ENCODE results near the gene MED6.

MED6 gene

DNA sequence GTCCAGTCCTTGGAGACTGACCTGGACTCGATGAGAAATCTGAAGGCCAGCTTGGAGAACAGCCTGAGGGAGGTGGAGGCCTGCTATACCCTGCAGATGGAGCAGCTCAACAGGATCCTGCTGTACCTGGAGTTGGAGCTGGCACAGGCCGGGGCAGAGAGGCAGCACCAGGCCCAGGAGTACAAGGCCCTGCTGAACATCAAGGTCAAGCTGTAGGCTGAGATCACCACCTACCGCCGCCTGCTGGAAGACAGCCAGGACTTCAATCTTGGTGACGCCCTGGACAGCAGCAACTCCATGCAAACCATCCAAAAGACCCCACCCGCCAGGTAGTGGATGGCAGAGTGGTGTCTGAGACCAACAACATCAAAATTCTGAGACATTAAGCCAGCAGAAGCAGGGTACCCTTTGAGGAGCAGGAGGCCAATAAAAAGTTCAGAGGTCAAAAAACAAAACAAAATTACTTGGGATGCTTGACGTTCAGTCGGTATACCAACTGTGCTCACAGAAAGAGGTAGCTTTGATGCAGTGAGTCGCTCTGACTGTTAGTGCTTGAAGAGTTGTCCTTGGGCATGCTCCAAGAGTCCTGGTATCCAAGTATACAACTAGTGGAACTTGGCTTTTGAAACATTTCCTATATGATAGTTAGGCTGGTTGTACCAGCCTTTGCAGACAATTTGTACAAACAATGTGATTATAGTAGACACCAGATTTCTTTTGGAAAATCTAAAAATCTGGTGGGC is 4.8 kb downstream of the MED6 start:
- no peak for DNase-seq

DNA sequence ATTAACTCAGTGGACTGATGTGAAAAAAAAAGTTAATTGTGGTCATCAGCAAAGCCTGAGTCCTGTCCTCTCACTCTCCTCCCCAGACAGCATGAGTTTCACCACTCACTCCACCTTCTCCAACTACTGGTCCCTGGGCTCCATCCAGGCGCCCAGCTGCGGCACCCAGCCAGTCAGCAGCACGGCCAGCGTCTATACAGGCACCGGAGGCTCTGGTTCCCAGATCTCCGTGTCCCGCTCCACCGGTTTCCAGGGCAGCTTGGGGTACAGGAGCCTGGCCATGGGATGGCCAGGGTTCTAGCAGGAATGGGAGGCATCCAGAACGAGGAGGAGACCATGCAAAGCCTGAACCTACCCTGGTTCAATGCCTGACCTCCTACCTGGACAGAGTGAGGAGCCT is 6.0 kb downstream of the MED6 start:
- DNase-seq: no peak

GRCh38 chr14:70585231-70585630 is 15.2 kb downstream of the MED6 start:
- DNase-seq: peak; percentile 5

- DNase-seq: no peak
These were observed 23.6 kb downstream of the MED6 start for GRCh38 chr14:70576891-70577290.

DNA sequence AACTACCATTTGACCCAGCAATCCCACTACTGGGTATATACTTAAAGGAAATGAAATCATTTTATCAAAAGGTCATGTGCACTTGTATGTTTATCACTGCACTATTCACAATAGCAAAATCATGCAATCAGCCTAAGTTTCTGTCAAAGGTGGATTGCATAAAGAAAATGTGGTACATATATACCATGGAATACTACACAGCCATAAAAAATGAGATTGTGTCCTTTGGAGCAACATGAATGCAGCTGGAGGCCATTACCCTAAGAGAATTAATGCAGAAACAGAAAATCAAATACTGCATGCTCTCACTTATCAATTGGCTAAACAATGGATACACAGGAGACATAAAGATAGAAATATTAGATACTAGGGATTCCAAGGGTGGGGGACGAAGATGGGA is 27.4 kb downstream of the MED6 start:
- no peak for DNase-seq

GRCh38 chr14:70571139-70571538 is 29.3 kb downstream of the MED6 start:
- no peak for DNase-seq

- DNase-seq: peak; percentile 50
These were observed 32.7 kb downstream of the MED6 start for GRCh38 chr14:70567791-70568190.

- no peak for DNase-seq
These were observed 36.6 kb downstream of the MED6 start for GRCh38 chr14:70563869-70564268.

GRCh38 chr14:70563417-70563816 is 37.0 kb downstream of the MED6 start:
- no peak for DNase-seq

DNA sequence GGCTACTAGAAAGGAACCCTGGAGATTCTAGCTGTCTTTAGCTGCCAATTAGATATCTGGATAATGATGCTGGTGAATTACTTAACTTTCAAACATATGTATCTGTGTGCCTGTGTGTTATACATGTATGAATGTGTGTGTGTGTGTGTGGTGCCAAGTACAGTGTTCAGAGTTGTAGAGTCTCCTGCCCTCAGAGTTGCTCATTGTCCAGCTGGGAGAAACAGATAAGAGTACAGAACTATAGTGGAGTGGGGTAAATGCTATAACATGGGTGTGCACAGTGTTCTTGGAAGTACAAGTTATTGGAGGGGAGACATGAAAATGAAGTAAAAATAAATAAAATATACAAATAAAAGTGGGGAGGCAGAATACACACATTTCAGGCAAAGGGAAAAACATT is 42.1 kb downstream of the MED6 start:
- no peak for DNase-seq

- DNase-seq: no peak
These were observed 44.6 kb downstream of the MED6 start for GRCh38 chr14:70555890-70556289.

DNA sequence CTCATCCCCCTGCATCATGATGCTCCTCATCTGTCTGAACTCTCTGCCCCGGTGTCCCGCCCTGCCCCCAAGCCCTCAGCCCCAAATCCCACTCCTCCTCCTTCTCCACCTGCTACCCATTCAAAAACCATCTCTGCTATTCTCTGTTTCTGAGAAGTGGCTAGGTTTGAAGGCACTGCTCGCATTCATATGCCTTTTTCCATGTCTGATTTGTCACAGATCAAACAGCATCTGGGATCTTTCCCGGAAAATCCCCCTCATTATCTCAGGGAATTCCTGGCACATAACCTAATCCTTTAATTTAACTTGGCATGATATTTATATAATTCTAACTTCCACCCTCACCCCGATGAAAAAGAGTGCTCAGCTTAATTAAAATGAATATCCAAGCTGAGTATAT is 62.4 kb downstream of the MED6 start:
- DNase-seq: peak; percentile 5

GRCh38 chr14:70536830-70537229 is 63.6 kb downstream of the MED6 start:
- no peak for DNase-seq

- DNase-seq: peak; percentile 72
These were observed 65.6 kb downstream of the MED6 start, which contains the start of gene ADAM20 for GRCh38 chr14:70534904-70535303. Gene ADAM20, minus strand, starts transcription at chr14:70535004. Its CDS starts 10,247 bp downstream, at chr14:70524757.

Data from NCI-H69 (cell line).